GM21717 (cell line): ENCODE results near the gene MAN1A1.

Source experiments
- ATAC-seq: cut with Tn5 transposase; IDR thresholded peaks from one replicate; pipeline ENCODE4 v1.9.1; 2021; ENCODE audit warnings: mild to moderate bottlenecking, moderate library complexity; ENCODE audit not compliant: unreplicated experiment

MAN1A1 gene

DNA sequence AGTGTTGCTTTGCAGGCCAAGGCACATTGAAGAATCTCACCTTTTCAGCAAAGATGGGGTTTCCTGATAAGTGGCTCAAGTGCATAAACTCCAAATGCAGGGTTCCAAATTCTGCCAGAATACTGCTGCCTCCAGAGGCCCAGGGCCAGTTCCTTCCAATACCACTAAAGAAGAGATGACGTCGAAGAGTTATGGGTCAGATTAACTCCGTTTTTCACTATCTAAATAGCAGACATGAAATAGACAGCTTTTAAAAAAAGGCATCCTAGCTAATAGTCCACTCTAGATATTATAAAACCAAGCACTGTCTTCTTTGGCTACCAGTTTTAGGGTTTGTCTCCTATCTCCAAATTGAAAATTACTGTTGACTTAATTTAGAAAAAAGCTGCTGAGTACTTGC is 144.8 kb downstream of the MAN1A1 start:
- no peak for ATAC-seq

DNA sequence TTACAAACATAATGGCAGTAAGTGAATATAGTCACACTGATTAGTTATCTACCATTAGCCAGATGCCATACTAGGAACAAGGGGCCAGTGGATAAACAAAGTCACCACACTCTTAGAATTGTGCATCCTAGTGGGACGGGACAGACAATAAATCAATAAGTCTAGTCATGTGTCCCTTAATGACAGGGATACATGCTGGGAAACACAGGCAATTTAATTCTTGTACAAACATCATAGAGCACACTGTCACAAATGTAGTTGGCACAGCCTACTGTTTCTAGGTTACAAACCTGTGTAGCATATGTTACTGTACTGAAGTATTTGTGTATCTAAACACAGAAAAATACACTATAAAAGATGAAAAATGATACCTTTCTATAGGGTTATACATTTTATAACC is 148.1 kb downstream of the MAN1A1 start:
- ATAC-seq, result no peak

DNA sequence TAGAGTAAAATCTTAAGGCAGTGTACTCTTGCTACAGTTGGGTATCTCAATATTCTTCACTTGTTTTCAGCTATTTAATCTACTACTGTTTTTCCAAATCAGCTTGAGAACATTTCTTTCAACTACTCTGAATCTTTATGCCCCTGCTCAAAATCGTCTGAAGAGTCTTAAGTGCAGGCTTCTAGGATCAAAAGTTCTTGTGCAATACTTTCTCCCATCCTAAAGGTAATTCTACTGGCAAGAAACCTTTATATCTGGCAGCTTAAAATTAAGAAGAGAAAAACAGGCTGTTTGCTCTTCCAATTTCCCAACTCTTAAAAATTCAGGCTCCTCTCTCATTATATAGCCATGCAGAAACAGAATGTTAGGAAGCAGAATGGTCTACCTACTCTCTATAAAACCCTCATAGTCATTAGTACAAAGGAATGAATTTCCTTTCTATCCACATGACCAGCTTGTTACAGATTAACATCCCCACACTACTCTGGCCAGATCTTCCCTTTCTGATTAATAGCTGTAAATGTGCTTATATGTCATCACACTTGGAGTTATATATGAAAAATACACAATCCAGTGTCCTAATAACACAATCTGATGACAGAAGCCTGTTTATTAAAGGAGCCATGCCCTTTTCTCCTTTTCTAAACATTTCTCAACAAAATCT is 148.9 kb downstream of the MAN1A1 start:
- no peak for ATAC-seq

DNA sequence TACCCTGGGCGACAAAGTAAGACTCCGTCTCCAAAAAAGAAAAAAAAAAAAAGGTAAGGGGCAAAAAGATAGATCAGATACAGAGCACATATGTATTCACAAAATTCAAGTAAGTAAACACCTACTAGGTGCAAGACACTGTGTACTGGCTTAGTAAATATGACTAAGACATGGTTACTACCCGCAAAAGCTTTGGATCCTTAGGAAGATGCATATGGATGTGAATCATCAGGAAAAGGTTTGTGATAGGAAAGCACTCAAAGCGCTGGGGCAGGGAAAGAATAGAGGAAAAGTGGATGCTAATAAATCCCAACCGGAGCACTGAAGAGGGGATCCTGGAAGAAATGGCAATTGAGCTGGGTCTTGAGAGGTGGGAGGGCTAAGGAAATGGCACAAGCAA is 152.3 kb downstream of the MAN1A1 start:
- ATAC-seq, result no peak

DNA sequence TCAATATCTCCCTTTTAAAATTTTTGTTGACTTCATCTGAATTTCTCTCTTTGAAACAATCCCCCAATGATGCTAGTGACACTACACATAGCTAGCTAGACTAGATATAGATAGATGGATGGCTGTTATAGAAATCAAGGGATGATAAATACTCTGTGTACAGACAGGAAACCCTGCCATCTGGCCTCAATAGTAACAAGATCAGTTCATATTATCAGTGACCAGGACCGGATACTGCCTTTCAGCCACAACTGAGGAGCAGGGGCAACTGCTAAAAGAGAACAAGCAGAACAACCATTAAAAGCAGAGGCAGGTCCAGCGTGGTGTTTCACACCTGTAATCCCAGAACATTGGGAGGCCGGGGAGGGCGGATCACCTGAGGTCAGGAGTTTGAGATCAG is 152.8 kb downstream of the MAN1A1 start:
- ATAC-seq, result no peak

DNA sequence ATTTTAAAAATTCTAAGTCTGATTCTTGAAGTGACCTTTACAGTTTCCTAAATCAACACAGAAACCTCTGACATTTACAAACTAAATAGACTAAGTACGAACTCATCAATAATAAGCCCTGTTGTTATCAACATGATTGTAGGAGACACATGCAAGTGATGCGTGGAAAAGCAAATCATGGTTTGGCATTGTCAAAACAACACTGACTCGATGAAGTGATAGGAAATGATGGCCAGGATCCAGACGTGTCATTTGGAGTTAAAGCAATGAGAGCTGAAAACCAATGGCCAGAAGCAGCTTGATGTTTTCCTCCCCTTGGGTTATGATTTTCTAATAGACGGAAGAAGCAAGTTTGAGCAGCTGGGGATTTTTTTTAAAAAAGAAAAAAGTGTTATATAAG is 153.7 kb downstream of the MAN1A1 start:
- ATAC-seq, result no peak

DNA sequence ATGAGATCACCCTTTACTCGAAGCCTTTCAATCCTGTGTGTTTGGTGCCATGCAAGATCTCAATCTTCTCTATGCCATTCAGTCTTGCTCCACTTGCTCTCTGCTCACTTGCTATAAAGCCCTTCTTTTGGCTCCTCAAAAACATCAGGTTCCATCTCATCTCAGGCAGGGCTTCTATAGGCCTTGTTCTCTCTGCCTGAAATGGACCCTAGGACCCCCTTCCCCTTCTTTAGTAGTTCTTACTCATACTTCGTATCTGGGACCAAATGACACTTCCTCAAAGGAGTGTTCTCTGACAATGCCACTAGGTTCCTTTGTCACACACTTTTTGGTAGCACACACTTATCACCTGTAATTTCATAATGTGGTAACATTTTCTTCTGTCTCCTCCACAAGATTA is 154.4 kb downstream of the MAN1A1 start:
- no peak for ATAC-seq

DNA sequence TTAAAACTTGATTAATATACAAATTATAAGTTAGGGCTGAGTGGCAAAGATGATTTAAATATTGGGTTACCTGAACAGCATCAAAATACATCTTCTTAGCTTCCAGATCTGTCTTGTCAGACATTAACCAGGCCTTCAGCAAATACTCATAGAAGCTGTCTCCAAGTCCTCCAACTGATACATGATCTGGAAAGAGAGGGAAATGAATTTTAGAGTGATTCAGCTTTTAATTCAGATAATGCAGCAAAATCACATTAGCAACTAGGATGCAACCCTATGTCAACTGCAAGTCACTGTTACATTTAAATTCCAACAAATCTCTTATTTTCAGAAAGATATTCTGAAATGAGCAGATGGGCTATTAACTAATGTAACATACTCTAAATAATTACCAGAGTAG is 155.9 kb downstream of the MAN1A1 start:
- ATAC-seq, result no peak

DNA sequence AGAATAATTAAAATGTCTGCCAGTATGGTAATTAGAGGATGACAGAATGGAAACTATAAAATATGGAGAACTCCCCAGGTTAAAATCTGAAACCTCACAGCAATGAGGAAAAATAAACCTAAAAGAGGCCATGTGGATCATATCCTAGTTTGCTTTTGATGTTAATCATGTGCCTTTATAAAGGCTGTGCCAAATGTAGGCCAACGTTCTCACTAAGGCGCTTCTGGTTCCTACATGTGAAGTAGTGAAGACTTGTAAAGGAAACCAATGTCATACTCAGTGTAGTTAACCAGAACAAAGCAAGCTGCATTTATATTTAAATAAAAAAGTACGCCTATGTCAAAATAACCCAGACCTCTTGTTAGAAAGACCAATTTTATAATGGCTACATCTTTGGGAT is 157.4 kb downstream of the MAN1A1 start:
- no peak for ATAC-seq

DNA sequence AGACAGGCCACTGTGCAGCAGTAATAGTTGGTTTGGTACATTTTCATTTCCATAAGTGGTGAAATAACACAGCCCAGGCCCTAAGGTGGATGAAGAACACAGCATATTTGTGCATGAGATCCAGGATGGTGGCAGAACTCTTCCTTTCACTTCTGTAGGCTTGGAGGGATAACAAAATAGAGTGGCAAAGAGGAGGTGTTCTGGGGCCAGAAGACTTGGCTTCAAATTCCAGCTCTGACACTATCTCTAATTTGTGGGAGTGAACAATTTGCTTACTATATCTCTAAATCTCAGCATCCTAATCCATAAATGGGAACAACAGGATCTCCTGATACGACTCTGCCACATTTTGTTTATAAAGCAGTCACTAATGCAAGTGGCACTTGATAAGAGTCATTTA is 159.4 kb downstream of the MAN1A1 start:
- ATAC-seq, result no peak

DNA sequence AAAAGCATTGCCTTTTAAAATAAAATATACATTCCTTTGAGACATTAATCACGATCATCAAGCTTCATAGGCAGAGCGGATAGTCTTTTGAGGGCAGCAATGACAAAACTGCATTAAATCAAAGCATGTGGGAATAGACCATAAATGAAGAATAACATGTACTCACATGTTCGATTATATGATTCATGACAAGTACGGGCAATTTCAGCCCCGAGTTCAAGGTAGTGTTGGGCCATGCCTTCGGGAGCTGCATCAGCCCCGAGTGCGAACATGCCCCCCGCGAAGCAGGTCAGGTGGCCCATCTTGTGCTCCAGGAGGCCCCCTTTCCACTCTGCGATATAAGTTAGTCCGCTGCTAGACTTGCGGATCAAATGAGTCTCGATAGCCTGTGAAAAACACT is 160.1 kb downstream of the MAN1A1 start:
- ATAC-seq, result no peak

DNA sequence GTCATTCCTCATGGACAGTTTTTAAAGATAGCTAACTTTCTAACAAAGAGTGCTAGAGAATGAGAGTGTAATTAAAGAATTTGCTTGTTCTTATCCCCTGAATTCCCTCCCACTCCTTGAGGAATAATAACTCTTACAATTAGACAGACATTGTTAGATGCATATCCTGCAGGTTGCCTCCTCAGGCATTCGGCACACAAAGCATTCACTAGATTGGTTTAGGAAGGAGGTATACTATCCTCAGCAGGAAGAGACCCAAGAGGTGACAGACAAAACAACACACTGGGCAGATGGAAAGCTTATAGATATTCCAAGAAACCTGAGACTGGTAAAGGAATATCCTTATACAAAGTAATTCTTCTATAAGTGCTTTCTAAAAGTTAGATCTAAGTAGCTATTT is 162.0 kb downstream of the MAN1A1 start:
- ATAC-seq, result no peak

DNA sequence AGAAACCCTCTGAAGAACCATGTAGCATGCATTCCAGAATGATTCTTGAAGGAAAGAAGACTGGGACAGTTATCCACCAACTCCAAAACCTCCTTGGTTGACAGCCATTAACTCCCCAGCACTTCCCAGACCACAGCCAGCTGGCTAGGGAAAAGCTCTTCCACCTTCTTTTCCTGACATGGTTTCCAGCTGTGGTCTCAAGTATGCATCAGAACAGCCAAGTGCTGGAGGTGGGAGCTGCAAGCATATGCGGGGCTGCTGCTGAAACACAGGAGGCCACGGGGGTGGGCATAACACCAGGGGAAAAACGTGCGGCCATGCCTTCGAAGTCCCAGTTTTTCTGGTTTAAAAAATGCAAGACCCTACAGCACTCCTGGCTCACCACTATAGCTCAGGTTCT is 163.1 kb downstream of the MAN1A1 start:
- ATAC-seq, result no peak

DNA sequence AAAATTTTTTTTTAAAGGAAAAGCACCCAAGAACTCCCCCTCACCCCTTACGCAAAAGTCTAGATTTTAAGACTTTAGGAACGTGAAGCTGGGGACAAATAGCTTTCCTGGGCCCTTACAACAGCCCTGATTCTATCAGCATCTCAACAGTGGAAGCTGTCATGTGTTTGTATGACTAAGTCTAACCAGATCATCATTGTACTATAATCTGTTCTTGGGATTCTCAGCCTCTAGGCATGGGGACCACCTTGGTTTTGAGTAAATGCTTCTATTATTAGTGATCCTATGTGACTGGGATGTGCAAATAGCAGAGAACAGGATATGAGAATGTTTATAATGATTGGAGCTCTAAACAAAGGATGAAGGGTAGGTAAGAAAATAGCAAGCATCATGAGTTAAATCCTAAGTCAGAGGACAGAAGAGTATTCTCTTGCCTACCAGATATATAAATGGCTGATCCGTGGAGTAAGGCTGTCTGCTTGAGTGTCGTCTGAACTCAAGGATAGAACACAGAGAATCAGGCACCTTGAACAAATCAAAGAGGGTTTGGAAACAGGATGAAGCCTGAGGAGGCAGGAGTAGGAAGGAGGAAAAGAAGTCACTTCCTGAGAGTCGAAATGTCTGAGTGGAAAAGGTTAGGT is 165.4 kb downstream of the MAN1A1 start:
- ATAC-seq, result no peak

DNA sequence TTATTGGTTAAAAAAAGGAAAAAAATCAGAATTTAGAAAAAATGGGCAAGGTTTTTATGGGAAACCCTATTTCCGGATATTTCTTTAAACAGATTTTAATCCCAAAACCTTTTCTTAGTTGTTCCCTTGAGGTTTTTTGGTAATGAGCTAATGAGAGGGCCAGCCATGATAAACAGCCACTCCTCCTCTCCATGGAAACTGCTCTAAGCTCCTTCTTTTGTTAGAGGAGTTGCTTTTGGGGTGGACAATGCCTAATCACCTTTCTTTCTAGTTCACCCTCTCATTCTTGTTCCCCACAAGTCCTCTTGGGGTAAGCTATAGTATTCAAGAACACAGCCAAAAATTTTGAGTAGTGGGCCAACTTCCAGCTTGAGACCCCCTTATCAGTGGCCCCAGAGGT is 166.1 kb downstream of the MAN1A1 start:
- no peak for ATAC-seq

DNA sequence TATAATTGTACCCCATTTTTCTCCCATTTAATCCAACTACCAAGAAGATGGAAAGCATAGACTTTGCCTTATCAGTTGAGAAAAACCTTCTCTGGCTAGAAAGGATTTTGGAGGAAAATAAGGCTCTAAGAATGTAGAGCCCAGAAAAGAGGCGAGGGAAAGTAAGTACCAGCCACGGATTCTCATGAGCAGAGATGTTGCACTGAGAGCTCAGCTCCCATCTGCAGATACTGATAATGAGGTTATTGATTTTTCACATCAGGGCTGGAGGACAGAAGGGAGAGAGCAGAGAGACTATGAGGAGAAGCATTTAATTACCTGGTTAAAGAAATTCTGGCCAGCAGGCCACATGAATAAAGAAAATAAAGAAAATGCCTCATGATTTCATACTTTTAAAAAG is 166.7 kb downstream of the MAN1A1 start:
- no peak for ATAC-seq

DNA sequence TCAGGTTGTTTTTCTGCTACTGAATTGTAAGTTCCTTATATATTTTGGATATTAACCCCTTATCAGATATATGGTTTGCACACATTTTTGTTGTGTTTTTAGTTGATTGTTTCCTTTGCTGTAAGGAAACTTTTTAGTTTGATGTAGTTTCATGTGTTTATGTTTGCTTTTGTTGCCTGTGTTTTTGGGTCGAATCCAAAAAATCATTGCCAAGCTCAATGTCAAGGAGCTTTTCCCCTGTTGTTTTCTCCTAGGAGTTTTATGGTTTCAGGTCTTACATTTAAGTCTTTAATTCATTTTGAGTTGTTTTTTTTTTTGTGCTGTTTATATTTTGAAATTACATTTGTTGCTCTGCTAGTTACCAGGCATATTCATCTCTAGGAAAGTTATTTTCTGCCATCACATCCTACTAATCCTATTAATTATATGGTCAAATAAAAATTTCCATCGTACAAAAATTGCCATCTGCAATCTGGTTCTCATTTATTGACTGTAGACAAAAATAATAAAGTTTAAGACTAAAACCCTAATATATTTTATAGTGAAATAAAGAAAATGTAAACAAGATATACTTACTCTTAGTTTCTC is 167.3 kb downstream of the MAN1A1 start:
- ATAC-seq, result no peak

DNA sequence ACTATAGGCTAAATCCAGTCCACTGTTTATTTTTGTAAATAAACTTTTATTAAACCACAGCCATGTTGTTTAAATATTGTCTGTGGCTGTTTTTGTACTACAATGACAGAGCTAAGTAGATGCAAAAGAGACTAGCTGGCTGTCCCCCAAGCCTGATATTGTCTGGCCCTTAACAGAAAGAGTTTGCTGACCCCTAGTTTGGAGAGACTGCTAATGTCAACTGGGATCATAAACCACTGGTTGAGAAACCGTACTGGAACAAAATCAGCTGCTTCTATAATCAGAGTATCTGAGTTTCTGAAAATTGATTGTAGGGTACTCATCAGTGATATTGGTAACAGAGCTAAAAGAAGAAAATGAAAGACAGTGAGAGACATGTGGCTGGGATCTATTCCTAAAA is 168.5 kb downstream of the MAN1A1 start:
- no peak for ATAC-seq

DNA sequence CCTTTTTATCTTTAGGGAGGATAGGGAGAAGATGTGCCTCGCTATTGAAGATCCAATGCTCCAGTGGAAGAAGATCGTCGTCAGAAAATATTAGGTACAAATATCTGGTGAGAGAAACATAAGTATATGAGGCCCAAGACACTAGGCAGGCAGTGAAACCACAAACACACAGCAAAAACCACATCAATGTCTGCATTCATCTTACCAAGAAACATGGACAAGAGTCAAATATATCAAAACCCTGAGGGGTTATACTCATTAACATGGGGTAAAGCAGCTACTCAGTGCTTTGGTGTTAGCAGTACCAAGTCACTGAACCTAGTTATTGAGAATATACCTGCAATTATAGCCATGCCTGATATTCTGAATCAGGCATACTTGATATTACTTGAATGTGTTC is 169.7 kb downstream of the MAN1A1 start:
- ATAC-seq, result no peak

DNA sequence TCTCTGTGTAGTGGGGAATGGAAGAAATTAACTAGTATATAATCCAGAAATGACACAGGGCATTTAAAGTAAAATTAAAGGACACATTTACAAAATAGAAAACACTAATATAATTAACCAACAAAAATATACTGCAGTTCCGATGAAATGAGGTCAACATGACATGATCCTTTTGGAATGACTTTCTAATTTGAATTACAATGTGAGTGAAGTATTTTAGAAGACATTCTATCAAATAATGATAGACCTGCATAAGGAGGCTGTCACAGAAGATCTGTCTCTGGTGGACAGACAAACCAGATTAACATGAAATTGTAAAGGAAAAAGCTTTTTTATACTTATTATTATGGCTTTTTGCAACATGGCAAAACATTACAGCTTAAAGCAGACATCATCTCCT is 170.5 kb downstream of the MAN1A1 start:
- ATAC-seq, result no peak

DNA sequence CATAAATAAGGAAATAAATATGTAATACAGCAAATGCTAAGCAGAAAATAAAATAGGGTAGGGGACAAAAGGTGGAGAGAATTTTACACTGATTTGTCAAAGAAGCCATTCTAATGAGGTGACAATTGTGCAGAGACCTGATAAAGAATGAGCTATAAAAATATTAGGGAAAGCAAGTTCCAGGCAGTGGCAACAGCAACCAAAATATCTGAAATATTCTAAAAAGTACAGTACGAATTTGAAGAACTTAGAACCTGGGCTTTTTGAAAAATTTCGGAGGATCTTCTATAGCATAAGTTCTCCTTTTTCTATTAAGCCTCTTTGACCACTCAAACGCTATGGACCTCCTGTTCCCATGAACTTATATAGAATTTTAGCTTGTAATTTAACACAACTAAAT is 173.1 kb downstream of the MAN1A1 start:
- ATAC-seq, result no peak

DNA sequence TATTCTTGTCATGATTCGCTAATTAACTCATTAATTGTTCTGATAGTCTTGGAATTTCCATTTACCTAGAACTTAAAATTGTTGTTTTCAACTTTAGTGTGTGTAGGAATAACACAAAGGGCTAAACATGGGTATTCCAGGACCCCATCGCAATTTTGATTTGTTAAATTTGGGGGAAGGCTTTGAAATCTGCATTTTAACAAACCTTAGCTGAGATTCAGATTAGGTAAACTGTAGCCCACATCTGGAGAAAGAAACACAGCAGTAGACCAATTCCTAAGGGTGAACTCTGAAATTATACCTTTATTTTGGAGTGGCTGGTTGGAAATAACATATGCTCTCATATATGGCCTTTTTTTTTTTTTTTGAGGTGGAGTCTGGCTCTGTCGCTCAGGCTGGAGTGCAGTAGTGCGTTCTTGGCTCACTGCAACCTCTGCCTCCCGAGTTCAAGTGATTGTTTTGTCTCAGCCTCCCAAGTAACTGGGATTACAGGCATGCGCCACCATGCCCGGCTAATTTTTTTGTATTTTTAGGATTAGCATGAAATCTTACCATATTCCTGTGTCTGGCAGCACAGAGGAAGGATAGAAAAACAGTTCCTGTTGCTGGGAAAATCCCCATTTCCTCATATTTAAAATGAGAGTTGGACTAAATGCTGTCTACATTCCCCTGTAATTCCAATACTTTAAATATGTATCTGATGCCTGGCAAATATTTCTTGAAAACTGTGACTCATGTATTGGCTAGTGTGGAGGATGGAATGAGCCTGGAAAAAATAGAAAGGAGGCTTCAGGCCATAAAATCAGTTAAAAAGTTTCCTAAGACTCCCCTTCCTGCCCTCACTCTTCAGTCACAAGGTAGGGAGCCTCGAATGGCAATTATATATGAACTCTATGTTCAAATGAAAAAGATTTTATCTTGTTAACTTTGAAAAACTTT is 174.4 kb downstream of the MAN1A1 start:
- no peak for ATAC-seq
